Ascending aorta (tissue), 2 donors: Measurements from ENCODE around the gene BCAS4. TPM values are rescaled to one million over a fixed set of nuclear protein-coding genes. Genes with fewer than 3 reads are reported as not detected.

Source experiments
- DNase-seq, 2 donors: peaks; one replicate each; pipeline ENCODE4 v3.0.0-alpha.2; 2019; ENCODE audit warnings: low spot score in 2 of 2
- H3K27ac ChIP-seq, 2 donors: fragments of 200-600 bp; sonication (generic); one replicate each; pipeline ENCODE4 v1.5.1; 2016 to 2017; ENCODE audit warnings: mild to moderate bottlenecking in 1 of 2
- H3K27me3 ChIP-seq: fragments of 200-600 bp; sonication (generic); one replicate; pipeline ENCODE4 v1.5.1; 2017
- H3K36me3 ChIP-seq, 2 donors: fragments of 200-600 bp; sonication (generic); one replicate each; pipeline ENCODE4 v1.5.1; 2016
- H3K4me1 ChIP-seq, 2 donors: fragments of 200-600 bp; sonication (generic); one replicate each; pipeline ENCODE4 v1.5.1; 2016 to 2017; ENCODE audit warnings: mild to moderate bottlenecking in 1 of 2
- H3K4me3 ChIP-seq, 2 donors: fragments of 200-600 bp; sonication (generic); one replicate each; pipeline ENCODE4 v1.5.1; 2016 to 2017; ENCODE audit warnings: mild to moderate bottlenecking in 1 of 2
- H3K9me3 ChIP-seq, 2 donors: fragments of 200-600 bp; sonication (generic); one replicate each; pipeline ENCODE4 v1.5.1; 2016
- intact Hi-C: fragments of 100-400 bp; cut with DNase I; formaldehyde crosslinking; loops from one replicate; pipeline ENCODE4 v1.15.1; 2023
- total RNA-seq: library from RNA; depleted of rRNA; stranded (reverse); fragments of >200 nt; gene quantifications from one replicate; pipeline ENCODE4 v1.1.0, GENCODE V29; 2016
- TF ChIP-seq, protein P1 (sequence below), 3 experiments: fragments of 200-600 bp in 2 of 3; fragments of 450-650 bp in 1 of 3; sonication (generic) in 2 of 3; IDR thresholded peaks; one replicate each; pipeline ENCODE4 v1.5.1; 2016 to 2019; ENCODE audit warnings: antibody characterized with exemption in 3 of 3, mild to moderate bottlenecking in 1 of 3, moderate library complexity in 1 of 3

Gene BCAS4
- total RNA-seq, 1 donor from 2014 or later, result 0.85 TPM

GRCh38 chr20:50848846-50849673 is 54.2 kb downstream of the BCAS4 start:
- intact Hi-C loops, result no loop called here
- H3K9me3 ChIP-seq, result no peaks in the 10 kb centered on the region
- peak overlapping the region; percentile 55 to 58 for H3K27ac ChIP-seq
- H3K4me3 ChIP-seq, result peak overlapping the region; percentile 24 to 47
- no peak for DNase-seq
- H3K4me1 ChIP-seq, result peaks cover 4 to 28% of the 10 kb centered on the region in 2 donors
- no peaks in the 10 kb centered on the region for H3K27me3 ChIP-seq
- TF ChIP-seq, protein P1, sequence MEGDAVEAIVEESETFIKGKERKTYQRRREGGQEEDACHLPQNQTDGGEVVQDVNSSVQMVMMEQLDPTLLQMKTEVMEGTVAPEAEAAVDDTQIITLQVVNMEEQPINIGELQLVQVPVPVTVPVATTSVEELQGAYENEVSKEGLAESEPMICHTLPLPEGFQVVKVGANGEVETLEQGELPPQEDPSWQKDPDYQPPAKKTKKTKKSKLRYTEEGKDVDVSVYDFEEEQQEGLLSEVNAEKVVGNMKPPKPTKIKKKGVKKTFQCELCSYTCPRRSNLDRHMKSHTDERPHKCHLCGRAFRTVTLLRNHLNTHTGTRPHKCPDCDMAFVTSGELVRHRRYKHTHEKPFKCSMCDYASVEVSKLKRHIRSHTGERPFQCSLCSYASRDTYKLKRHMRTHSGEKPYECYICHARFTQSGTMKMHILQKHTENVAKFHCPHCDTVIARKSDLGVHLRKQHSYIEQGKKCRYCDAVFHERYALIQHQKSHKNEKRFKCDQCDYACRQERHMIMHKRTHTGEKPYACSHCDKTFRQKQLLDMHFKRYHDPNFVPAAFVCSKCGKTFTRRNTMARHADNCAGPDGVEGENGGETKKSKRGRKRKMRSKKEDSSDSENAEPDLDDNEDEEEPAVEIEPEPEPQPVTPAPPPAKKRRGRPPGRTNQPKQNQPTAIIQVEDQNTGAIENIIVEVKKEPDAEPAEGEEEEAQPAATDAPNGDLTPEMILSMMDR (IDR thresholded peaks at IDR 0.05), result no peak
- H3K36me3 ChIP-seq, result no peaks in the 10 kb centered on the region

GRCh38 chr20:50850721-50851286 is 55.9 kb downstream of the BCAS4 start:
- Histone ChIP-seq H3K27me3 (no peaks in the 10 kb centered on the region), H3K27ac (no peak overlapping the region), H3K4me3 (no peak overlapping the region), H3K9me3 (no peaks in the 10 kb centered on the region), H3K36me3 (no peaks in the 10 kb centered on the region), H3K4me1 (peaks cover 0 to 14% of the 10 kb centered on the region in 2 donors)
- no peak for DNase-seq
- TF ChIP-seq, protein P1 (IDR thresholded peaks at IDR 0.05), result no peak
- intact Hi-C loops, result loop anchor here (5.0 kb wide), 1 partner anchor 51 kb away; no protein-coding TSS in a partner anchor

GRCh38 chr20:50852085-50852484 is 57.2 kb downstream of the BCAS4 start:
- Histone ChIP-seq H3K27ac (no peak overlapping the region), H3K4me3 (no peak overlapping the region), H3K27me3 (no peaks in the 10 kb centered on the region), H3K36me3 (no peaks in the 10 kb centered on the region), H3K4me1 (peaks cover 0 to 14% of the 10 kb centered on the region in 2 donors), H3K9me3 (no peaks in the 10 kb centered on the region)
- TF ChIP-seq, protein P1 (IDR thresholded peaks at IDR 0.05), result no peak
- no peak for DNase-seq
- intact Hi-C loops, result loop anchor here (5.0 kb wide), 1 partner anchor 50 kb away; no protein-coding TSS in a partner anchor

DNA sequence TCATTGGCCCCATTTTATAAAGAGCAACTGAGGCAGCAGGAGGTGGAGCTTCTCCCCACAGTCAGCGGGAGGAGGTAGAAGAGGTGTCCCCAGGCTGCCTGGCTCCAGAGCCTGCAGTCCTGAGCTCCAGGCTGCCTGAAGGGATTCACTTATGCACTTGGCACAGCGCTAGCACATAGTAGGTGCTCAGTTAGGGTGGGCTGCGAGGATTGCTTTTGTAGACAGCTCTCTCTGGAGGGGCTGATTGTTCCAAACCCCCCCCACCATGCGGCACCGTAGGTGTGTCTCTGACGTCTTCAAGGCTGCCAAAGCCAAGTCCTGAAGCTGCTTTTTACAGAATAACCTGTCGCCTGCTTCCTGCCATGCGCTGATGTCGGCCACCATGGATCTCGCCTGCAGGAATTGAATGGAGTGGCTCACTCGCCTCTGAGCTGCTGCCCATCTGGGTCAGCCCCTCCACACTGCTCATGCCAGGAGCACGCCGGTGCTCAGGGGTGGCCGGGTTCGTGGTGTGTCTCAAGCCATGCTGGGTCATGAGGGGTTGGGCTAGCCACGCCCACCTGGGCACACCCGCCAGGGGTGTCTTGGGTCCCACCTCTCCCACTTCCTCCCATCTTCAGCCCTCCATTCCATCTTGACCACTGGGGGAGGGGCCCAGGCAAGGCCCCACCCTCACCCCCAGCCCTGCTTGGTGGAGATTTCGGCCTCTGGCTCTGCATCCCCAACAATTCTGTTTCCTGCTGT is 59.8 kb downstream of the BCAS4 start:
- Histone ChIP-seq H3K27me3 (no peaks in the 10 kb centered on the region), H3K36me3 (no peaks in the 10 kb centered on the region), H3K4me1 (no peaks in the 10 kb centered on the region), H3K4me3 (no peak overlapping the region), H3K9me3 (no peaks in the 10 kb centered on the region), H3K27ac (no peak overlapping the region)
- no peak for DNase-seq
- TF ChIP-seq, protein P1 (IDR thresholded peaks at IDR 0.05), result no peak
- intact Hi-C loops, result loop anchor here (5.0 kb wide), 1 partner anchor 48 kb away; no protein-coding TSS in a partner anchor

GRCh38 chr20:50855498-50856474 is 60.9 kb downstream of the BCAS4 start:
- intact Hi-C loops, result no loop called here
- no peaks in the 10 kb centered on the region for H3K4me1 ChIP-seq
- no peaks in the 10 kb centered on the region for H3K36me3 ChIP-seq
- H3K27ac ChIP-seq, result no peak overlapping the region
- no peaks in the 10 kb centered on the region for H3K27me3 ChIP-seq
- no peak for DNase-seq
- H3K4me3 ChIP-seq, result no peak overlapping the region
- TF ChIP-seq, protein P1 (IDR thresholded peaks at IDR 0.05), result no peak
- no peaks in the 10 kb centered on the region for H3K9me3 ChIP-seq
